Cardiac muscle cell (in vitro differentiated cells and primary cell): ENCODE results near the gene GIMAP1. TPM values are rescaled to one million over a fixed set of nuclear protein-coding genes. Genes with fewer than 3 reads are reported as not detected.

ENCODE experiments used
- DNase-seq, 2 donors: peaks; one replicate each; pipeline versions ENCODE4 v3.0.0 to v3.0.0-alpha.2; 2010 to 2017; ENCODE audit warnings: low read depth in 1 of 2, low spot score in 1 of 2
- H3K27ac ChIP-seq: fragments of 200-600 bp; sonication (generic); 2 replicates; pipeline ENCODE4 v1.5.1; 2016
- H3K27me3 ChIP-seq: fragments of 200-600 bp; sonication (generic); 2 replicates; pipeline ENCODE4 v1.6.0; 2016; ENCODE audit warnings: control low read depth
- H3K36me3 ChIP-seq: fragments of 200-600 bp; sonication (generic); 2 replicates; pipeline ENCODE4 v1.5.1; 2016; ENCODE audit warnings: control low read depth
- H3K4me1 ChIP-seq: fragments of 200-600 bp; sonication (generic); 2 replicates; pipeline ENCODE4 v1.8.1; 2017; ENCODE audit warnings: low read depth, mild to moderate bottlenecking, mixed run types
- H3K4me3 ChIP-seq: fragments of 200-600 bp; sonication (generic); 2 replicates; pipeline ENCODE4 v1.5.1; 2016; ENCODE audit warnings: mild to moderate bottlenecking
- H3K9me3 ChIP-seq: fragments of 200-600 bp; sonication (generic); 2 replicates; pipeline ENCODE4 v1.5.1; 2017; ENCODE audit warnings: low read depth, mild to moderate bottlenecking, control low read depth
- polyA plus RNA-seq: library from polyadenylated mRNA; unstranded; fragments of >200 nt; fragmentation: Nextera tagmentation; extraction: Ambion mirVana; gene quantifications from 2 replicates; pipeline ENCODE4 v1.2.1, GENCODE V29; 2016
- total RNA-seq: library from RNA; depleted of rRNA; stranded (reverse); fragments of >200 nt; gene quantifications from 2 replicates; pipeline ENCODE4 v1.2.3, GENCODE V29; 2016
- TF ChIP-seq, protein P1 (sequence below): IDR thresholded peaks from 2 replicates; pipeline ENCODE4 v1.5.1; 2012; ENCODE audit warnings: low read depth, mild to moderate bottlenecking, low read length

Gene GIMAP1
- total and polyA plus RNA-seq, 2 experiments from 2014 or later: 0.06 TPM; not detected in 1

DNA sequence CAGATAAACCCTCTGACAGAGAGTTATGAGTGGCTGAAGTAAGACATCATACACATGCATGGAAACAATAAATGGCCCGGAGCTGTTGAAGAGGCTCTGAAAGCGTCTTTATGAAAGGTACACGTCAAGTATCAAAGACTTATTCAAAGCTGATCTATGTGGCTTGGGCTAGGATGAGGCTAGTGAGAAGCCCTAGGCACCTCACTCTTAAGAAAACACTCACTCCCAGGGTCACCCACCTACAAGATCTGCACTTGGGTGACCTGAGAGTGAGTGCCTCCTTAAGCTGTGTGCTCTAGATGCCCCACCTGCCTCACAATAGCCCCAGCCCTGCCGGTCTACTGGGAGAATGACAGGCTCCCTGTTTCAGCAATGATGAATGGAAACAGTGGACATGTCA lies 1.1 kb upstream of the GIMAP1 start:
- TF ChIP-seq, protein P1, sequence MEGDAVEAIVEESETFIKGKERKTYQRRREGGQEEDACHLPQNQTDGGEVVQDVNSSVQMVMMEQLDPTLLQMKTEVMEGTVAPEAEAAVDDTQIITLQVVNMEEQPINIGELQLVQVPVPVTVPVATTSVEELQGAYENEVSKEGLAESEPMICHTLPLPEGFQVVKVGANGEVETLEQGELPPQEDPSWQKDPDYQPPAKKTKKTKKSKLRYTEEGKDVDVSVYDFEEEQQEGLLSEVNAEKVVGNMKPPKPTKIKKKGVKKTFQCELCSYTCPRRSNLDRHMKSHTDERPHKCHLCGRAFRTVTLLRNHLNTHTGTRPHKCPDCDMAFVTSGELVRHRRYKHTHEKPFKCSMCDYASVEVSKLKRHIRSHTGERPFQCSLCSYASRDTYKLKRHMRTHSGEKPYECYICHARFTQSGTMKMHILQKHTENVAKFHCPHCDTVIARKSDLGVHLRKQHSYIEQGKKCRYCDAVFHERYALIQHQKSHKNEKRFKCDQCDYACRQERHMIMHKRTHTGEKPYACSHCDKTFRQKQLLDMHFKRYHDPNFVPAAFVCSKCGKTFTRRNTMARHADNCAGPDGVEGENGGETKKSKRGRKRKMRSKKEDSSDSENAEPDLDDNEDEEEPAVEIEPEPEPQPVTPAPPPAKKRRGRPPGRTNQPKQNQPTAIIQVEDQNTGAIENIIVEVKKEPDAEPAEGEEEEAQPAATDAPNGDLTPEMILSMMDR: no peak
- no peak for DNase-seq
- Histone ChIP-seq H3K9me3 (no peaks in the 10 kb centered on the region), H3K36me3 (no peaks in the 10 kb centered on the region), H3K27ac (no peak overlapping the region), H3K4me1 (no peaks in the 10 kb centered on the region), H3K4me3 (no peak overlapping the region), H3K27me3 (no peaks in the 10 kb centered on the region)

DNA sequence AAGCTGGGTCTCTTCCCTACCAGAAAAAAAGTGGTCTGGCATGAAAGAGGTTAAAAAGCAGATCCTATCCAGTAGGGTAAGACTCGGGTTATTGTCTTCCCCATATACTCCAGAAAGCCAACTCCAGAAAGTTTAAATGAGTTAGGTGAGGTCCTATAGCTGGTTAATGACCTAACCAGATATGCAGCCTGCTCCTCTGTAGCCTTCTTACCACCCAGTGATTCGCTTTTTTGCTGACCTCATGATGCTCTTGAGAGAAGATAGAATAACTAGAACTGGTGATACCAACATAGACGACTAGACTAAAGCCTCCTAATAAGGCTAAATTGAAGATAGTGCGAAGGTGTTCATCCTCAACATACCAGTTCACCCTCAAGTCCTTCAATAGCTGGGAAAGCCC lies 675 bp upstream of the GIMAP1 start:
- TF ChIP-seq, protein P1: no peak
- Histone ChIP-seq H3K4me1 (no peaks in the 10 kb centered on the region), H3K36me3 (no peaks in the 10 kb centered on the region), H3K4me3 (no peak overlapping the region), H3K9me3 (no peaks in the 10 kb centered on the region), H3K27ac (no peak overlapping the region), H3K27me3 (no peaks in the 10 kb centered on the region)
- DNase-seq: no peak

DNA sequence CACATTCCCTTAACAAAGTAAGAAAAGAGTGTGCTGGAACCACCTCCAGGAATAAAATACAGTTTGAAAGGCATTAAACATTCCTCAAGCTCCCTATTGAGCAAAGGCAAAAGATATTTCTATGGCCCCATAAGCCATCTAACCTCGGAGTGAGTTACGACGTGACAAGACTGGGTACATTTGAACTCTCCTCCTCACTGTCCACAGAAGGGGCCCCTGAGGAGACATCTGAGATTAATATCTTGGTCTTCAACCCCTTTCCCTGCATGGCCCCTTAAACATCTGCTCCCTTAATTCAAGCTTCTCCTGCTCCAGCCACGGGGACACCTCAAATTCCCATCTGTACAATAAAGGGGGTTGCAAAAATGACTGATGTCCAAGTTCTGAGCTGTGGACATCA lies 526 bp downstream of the GIMAP1 start:
- TF ChIP-seq, protein P1: no peak
- H3K27me3 ChIP-seq: no peaks in the 10 kb centered on the region

DNA sequence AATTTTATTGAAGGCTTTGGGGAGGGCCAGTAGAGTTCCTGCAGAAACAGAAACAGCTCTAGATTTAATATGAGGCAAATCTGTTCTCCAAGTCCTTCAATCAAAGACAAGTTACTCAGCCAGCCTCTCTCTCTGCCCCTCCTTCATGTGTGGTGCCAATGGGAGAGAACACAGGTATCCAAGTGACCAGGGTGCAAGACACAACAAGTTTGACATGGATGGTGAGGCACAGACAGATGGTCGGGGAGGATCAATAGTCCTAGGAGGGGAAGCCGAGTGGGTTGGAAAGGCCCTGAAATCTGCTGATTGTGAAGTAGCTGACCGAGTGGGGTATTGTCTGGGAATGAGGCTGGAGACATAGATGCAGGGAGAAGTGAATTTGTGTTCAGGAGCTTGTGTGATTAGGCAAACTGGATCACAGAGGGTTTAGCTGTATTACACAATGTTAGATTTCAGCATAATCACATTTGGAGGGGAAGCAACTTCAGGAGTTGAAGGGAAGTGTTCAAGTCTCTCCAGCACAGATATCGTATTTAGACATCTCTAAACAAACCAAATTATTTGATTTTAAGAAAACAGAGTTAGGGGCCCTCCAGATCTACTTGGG lies 1.5 kb downstream of the GIMAP1 start:
- TF ChIP-seq, protein P1: no peak
- Histone ChIP-seq H3K27me3 (no peaks in the 10 kb centered on the region), H3K4me3 (no peak overlapping the region), H3K9me3 (no peaks in the 10 kb centered on the region), H3K4me1 (no peaks in the 10 kb centered on the region), H3K36me3 (no peaks in the 10 kb centered on the region), H3K27ac (no peak overlapping the region)
- no peak for DNase-seq

More for the DNA sequence above, 526 bp downstream of the GIMAP1 start:
- Histone ChIP-seq H3K4me1 (no peaks in the 10 kb centered on the region), H3K4me3 (no peak overlapping the region), H3K9me3 (no peaks in the 10 kb centered on the region), H3K36me3 (no peaks in the 10 kb centered on the region), H3K27ac (no peak overlapping the region)
- DNase-seq: no peak

DNA sequence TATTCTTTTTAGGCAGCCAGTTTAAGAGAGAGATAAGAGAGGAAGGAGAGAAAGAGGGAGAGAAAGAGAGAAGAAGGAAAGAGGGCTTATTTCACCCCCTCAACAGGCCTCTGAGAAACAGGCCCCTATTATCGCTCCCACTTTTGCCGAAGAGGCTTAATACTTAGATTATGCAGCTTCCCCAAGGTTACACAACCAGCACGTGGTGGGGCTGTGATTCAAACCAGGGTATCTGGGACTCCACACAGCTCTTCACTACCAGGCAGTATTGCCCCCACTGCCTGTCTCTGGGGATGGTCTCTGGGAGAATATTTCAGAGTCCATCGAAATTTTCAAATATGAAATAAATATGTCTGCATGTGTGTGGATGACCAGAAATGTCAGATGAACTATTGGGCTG lies 3.0 kb downstream of the GIMAP1 start:
- Histone ChIP-seq H3K27me3 (no peaks in the 10 kb centered on the region), H3K27ac (no peak overlapping the region), H3K36me3 (no peaks in the 10 kb centered on the region), H3K4me1 (no peaks in the 10 kb centered on the region), H3K4me3 (no peak overlapping the region), H3K9me3 (no peaks in the 10 kb centered on the region)
- no peak for DNase-seq
- TF ChIP-seq, protein P1: no peak
